HEK293 (cell line): ENCODE results near the gene CABP7.

Experiments used
- ATF2 ChIP-seq: fragments of 450-650 bp; formaldehyde crosslinking; IDR thresholded peaks from 2 replicates; pipeline ENCODE4 v1.5.1; 2016; ENCODE audit warnings: missing biosample characterization, missing genetic modification characterization, low read depth
- CTCF ChIP-seq: fragments of 450-650 bp; formaldehyde crosslinking; IDR thresholded peaks from 2 replicates; pipeline ENCODE4 v1.5.1; 2016; ENCODE audit warnings: missing biosample characterization, missing genetic modification characterization
- KLF16 ChIP-seq: fragments of 450-650 bp; formaldehyde crosslinking; IDR thresholded peaks from 2 replicates; pipeline ENCODE4 v1.5.1; 2017; ENCODE audit warnings: missing biosample characterization, missing genetic modification characterization
- REST ChIP-seq: fragments of 450-650 bp; formaldehyde crosslinking; IDR thresholded peaks from 2 replicates; pipeline ENCODE4 v1.5.1; 2016; ENCODE audit warnings: missing biosample characterization, missing genetic modification characterization
- ZBTB11 ChIP-seq: fragments of 450-650 bp; formaldehyde crosslinking; conservative IDR thresholded peaks from 2 replicates; pipeline ENCODE4 v1.5.1; 2016; ENCODE audit warnings: low read depth, missing biosample characterization, missing genetic modification characterization
- ZNF423 ChIP-seq: fragments of 450-650 bp; formaldehyde crosslinking; IDR thresholded peaks from 2 replicates; pipeline ENCODE4 v1.5.1; 2016; ENCODE audit warnings: missing biosample characterization, missing genetic modification characterization
- ZNF830 ChIP-seq: fragments of 450-650 bp; IDR thresholded peaks from 2 replicates; pipeline ENCODE4 v1.5.0; 2018; ENCODE audit warnings: missing biosample characterization, missing genetic modification characterization, low read depth, mild to moderate bottlenecking, moderate library complexity

- TF ChIP-seq CTCF (tag by site-specific recombination) (no peak), ZBTB11 (tag by site-specific recombination) (no peak), ZNF423 (no peak), ZNF830 (tag by site-specific recombination) (no peak), KLF16 (no peak), REST (no peak), ATF2 (no peak)
These were observed 24.5 kb upstream of the CABP7 start for GRCh38 chr22:29695129-29695926.
